HG03521 (cell line): Measurements from ENCODE around the gene HMBS.
"Not testable (repeated sequence)": the region's sequence is repeated elsewhere in the genome, so short reads cannot be mapped to it uniquely, and the experiment has no call there.

Source experiments
- ATAC-seq: cut with Tn5 transposase; IDR thresholded peaks from one replicate; pipeline ENCODE4 v1.9.1; 2021; ENCODE audit warnings: mild to moderate bottlenecking, moderate library complexity; ENCODE audit not compliant: unreplicated experiment

Gene HMBS

GRCh38 chr11:119117004-119117706 lies 32.5 kb downstream of the HMBS start:
- no peak for ATAC-seq

- ATAC-seq, result no peak
Measured at GRCh38 chr11:119118227-119118626, 33.5 kb downstream of the HMBS start.

- ATAC-seq, result no peak
Measured at GRCh38 chr11:119118946-119119345, 34.3 kb downstream of the HMBS start.

GRCh38 chr11:119120639-119121007 lies 35.9 kb downstream of the HMBS start:
- ATAC-seq, result no peak

GRCh38 chr11:119121008-119121810 lies 36.5 kb downstream of the HMBS start, which contains the start of gene HINFP:
Gene HINFP, plus strand, starts transcription at chr11:119121580. Its CDS starts 5,365 bp downstream, at chr11:119126945.
- peak; percentile 96 for ATAC-seq

- ATAC-seq, result no peak
Measured at GRCh38 chr11:119121811-119122124, 37.1 kb downstream of the HMBS start.

GRCh38 chr11:119125821-119126220 lies 41.1 kb downstream of the HMBS start:
- ATAC-seq, result no peak

- ATAC-seq, result no peak
Measured at GRCh38 chr11:119126675-119127268, 42.1 kb downstream of the HMBS start.

- no peak for ATAC-seq
Measured at GRCh38 chr11:119130662-119131061, 46.0 kb downstream of the HMBS start.

- ATAC-seq, result no peak
Measured at GRCh38 chr11:119134389-119134978, 49.8 kb downstream of the HMBS start.

- not testable (repeated sequence) for ATAC-seq
Measured at GRCh38 chr11:119139276-119139675, 54.6 kb downstream of the HMBS start.
